ENCODE results near the gene BRD9.
"Not testable (repeated sequence)": the region's sequence is repeated elsewhere in the genome, so short reads cannot be mapped to it uniquely, and the experiment has no call there.

BRD9 gene

DNA sequence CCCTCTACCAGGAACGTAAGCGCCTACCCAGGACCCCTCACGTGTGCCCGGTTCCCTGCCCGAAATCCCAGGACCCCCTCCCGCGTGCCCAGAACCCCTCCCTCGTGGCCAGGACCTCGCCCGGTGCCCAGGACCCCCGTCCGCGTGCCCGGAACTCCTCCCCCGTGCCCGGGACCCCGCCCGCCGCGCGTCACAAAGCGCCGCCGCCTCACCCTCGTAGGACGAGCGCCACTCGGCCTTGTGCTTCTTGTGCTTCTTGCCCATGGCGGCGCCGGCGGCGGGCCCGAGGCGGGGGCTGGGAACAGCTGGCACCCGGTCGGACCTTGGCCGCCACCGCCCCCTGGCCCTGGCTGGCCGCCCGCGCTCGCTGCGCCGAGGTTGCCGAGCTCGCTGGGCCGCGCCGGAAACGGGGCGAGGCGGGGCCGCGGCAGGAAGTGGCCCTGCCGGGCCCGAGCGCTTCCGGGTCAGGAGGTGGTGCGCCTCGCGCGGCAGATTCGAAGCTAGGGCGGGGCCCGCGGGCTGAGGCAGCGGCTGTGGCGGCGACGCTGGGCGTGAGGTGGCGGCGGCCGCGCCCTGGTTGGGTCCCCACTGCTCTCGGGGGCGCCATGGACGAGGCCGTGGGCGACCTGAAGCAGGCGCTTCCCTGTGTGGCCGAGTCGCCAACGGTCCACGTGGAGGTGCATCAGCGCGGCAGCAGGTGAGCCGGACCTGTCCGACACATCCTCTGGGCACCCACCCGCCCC lies at the start of gene BRD9, which contains the start of gene TRIP13:
TSS of gene BRD9 (minus strand) at position 408 of the 743 bp plus-strand sequence. CDS start at position 264, 144 bp downstream.
TSS of gene TRIP13 (plus strand) at position 491 of the 743 bp plus-strand sequence. CDS start at position 606, 115 bp downstream.
- no peak for TF ChIP-seq CTCF (IDR thresholded peaks at IDR 0.05; ENCODE audit: unreplicated experiment in 3 of 3)
- Mint-ChIP-seq H3K27ac (peak within 1 kb of the TSS; percentile 46 to 88 (median 81)), H3K27me3 (ENCODE audit: low read depth) (no peaks in the 10 kb centered on the region), H3K4me1 (peaks cover 11% of the 10 kb centered on the region), H3K4me3 (peak within 1 kb of the TSS; percentile 86 to 88 (median 88)), H3K36me3 (ENCODE audit: low read depth) (peaks cover 35% of the 10 kb centered on the region), H3K9me3 (no peaks in the 10 kb centered on the region)

GRCh38 chr5:940741-941140 lies 48.1 kb upstream of the BRD9 start:
- H3K9me3 Mint-ChIP-seq; H3K4me3 Mint-ChIP-seq; H3K27ac Mint-ChIP-seq; H3K36me3 Mint-ChIP-seq (ENCODE audit: low read depth): not testable (repeated sequence)
- Mint-ChIP-seq H3K27me3 (ENCODE audit: low read depth) (peaks cover 29% of the 10 kb centered on the region), H3K4me1 (peaks cover 14% of the 10 kb centered on the region)

GRCh38 chr5:939368-939767 lies 46.8 kb upstream of the BRD9 start:
- H3K9me3 Mint-ChIP-seq: peaks cover 7% of the 10 kb centered on the region
- H3K4me1 Mint-ChIP-seq: peaks cover 10% of the 10 kb centered on the region
- no peaks in the 10 kb centered on the region for H3K36me3 Mint-ChIP-seq (ENCODE audit: low read depth)
- no peak overlapping the region for H3K27ac Mint-ChIP-seq
- H3K4me3 Mint-ChIP-seq: no peak overlapping the region
- TF ChIP-seq CTCF (IDR thresholded peaks at IDR 0.05; ENCODE audit: unreplicated experiment in 3 of 3): no peak
- peaks cover 25% of the 10 kb centered on the region for H3K27me3 Mint-ChIP-seq (ENCODE audit: low read depth)

DNA sequence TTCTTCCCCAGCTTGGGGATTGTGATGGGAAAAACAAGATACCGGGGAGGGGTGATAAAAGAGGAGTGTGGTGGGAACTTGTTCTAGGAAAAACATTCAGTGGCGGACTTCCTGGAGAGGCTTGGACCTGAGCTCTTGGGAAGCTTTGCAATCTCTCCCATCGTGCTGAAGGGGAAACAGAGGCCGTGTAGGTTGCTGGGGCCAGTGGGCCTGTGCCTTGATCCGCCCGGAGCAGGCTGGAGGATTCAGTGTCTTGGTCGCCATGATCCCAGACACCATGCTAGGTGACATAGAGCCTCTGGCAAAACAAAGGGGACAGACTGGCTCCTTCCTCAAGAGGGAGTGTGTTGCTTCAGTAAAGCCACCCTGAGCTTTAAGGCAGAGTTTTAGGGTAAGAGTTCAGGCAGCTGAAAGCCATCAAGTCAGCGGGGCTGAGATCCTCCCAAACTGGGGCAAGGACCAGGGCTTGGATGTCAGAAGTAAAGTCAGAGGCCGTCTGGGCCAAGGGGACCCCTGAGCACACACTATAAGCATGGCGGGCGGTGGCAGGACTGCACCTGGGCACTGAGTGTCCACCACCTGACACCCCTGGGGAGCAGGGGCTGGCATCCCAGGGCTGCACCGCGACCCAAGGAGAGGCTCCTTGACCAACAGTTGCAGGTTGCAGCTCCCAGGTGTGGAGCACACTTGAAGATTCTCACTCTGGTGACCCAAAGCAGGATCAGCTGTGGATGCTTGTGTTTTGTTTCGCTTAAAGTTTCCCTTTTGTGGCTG lies 44.7 kb upstream of the BRD9 start:
- Mint-ChIP-seq H3K4me1 (no peaks in the 10 kb centered on the region), H3K36me3 (ENCODE audit: low read depth) (no peaks in the 10 kb centered on the region)

DNA sequence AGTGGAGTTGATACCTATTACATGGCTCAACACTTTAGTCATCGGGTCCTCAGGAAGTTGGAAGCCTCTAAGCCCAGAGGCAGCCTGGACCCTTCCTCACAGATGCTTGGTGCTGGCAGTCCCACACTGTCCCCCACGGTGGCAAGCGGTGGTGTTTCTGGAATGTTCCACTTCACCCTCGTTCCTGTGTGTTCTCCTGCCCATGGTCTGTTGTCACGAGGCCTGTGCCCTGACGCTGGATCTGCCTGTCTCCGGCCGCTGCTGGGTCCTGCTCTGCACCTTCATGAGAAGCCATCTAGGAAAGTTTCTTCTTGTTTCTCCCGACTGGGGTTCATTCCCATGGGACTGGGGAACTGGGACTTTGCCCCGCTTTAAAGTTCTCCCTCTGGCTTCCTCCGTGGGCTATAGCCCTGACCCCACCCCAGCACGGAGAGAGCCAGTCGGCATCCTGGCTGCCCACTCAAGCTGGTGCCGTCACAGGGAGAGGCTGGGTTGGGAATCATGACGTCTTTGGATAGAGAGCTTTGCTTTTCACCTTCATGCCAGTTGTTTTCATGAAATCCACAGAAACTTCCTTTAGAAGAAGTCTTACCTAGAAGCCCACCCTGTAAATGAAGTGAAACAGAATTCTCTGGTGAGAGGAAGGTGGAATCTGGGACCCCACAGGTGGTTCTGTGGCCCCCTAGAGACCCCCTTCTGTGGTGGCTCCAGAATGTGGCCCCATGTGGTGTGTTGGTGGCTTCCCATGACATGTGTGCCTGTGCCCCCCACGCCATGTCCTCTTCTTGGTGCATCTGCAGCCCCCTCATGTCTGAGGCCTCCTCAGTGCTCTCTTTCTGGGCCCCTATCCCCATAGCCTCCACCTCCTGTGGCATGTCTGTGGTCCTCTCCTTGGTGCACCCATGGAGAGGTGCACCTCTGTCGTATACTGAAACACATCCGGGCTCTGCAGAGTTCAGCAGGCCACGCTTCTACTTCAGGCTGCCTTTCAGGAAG lies 43.8 kb upstream of the BRD9 start:
- Mint-ChIP-seq H3K27ac (no peak overlapping the region), H3K36me3 (ENCODE audit: low read depth) (no peaks in the 10 kb centered on the region), H3K4me1 (no peaks in the 10 kb centered on the region), H3K9me3 (peaks cover 6% of the 10 kb centered on the region), H3K4me3 (no peak overlapping the region), H3K27me3 (ENCODE audit: low read depth) (peaks cover 27% of the 10 kb centered on the region)
- no peak for TF ChIP-seq CTCF (IDR thresholded peaks at IDR 0.05; ENCODE audit: unreplicated experiment in 3 of 3)

More for the DNA sequence above, 44.7 kb upstream of the BRD9 start:
- no peak for TF ChIP-seq CTCF (IDR thresholded peaks at IDR 0.05; ENCODE audit: unreplicated experiment in 3 of 3)
- Mint-ChIP-seq H3K27me3 (ENCODE audit: low read depth) (peaks cover 20% of the 10 kb centered on the region), H3K9me3 (peaks cover 6% of the 10 kb centered on the region), H3K27ac (no peak overlapping the region), H3K4me3 (no peak overlapping the region)
